CD4-positive, alpha-beta T cell (primary cell): ENCODE results near the gene S100B. TPM values are rescaled to one million over a fixed set of nuclear protein-coding genes. Genes with fewer than 3 reads are reported as not detected.

Source experiments
- ATAC-seq: fragments of 200-7000 bp; cut with Tn5 transposase; one replicate; pipeline ENCODE4 v1.10.0; 2022; ENCODE audit warnings: mild to moderate bottlenecking; ENCODE audit not compliant: poor library complexity
- CTCF ChIA-PET: fragments of 350-600 bp; sonication (Branson Sonifier 250); formaldehyde crosslinking; loops from one replicate; lab custom pipeline; 2021; ENCODE audit warnings: antibody characterized with exemption, inconsistent platforms; lab: Charles Lee
- POLR2A ChIA-PET: fragments of 350-600 bp; sonication (Branson Sonifier 250); formaldehyde crosslinking; loops from one replicate; lab custom pipeline; 2021; ENCODE audit warnings: antibody characterized with exemption, inconsistent platforms; lab: Charles Lee
- DNase-seq, 14 experiments: peaks; one replicate each; pipeline ENCODE4 v3.0.0-alpha.2; 2013 to 2020; ENCODE audit warnings: mixed read lengths in 2 of 14
- H3K27ac ChIP-seq, 2 donors: one replicate each; pipeline versions ENCODE4 v1.5.1 to v1.7.0; 2013; ENCODE audit warnings: low read length in 2 of 2, low read depth in 1 of 2, mild to moderate bottlenecking in 1 of 2
- H3K27me3 ChIP-seq, 2 experiments: 1 replicate in 1 of 2; 2 replicates in 1 of 2; pipeline versions ENCODE4 v1.6.1 to v1.7.0; 2013; ENCODE audit warnings: low read length in 2 of 2, control low read depth in 1 of 2, mild to moderate bottlenecking in 1 of 2, moderate library complexity in 1 of 2; ENCODE audit not compliant: insufficient read depth in 2 of 2, control insufficient read depth in 1 of 2
- H3K36me3 ChIP-seq: one replicate; pipeline ENCODE4 v1.6.1; 2013; ENCODE audit warnings: low read length, control low read depth; ENCODE audit not compliant: insufficient read depth
- H3K4me1 ChIP-seq: one replicate; pipeline ENCODE4 v1.6.1; 2013; ENCODE audit warnings: low read length, control low read depth; ENCODE audit not compliant: insufficient read depth
- H3K4me3 ChIP-seq: one replicate; pipeline ENCODE4 v1.5.1; 2013; ENCODE audit warnings: mild to moderate bottlenecking, low read length, moderate library complexity
- H3K9me3 ChIP-seq, 2 experiments: 1 replicate in 1 of 2; 2 replicates in 1 of 2; pipeline versions ENCODE4 v1.6.1 to v1.7.0; 2013; ENCODE audit warnings: low read length in 2 of 2, mild to moderate bottlenecking in 2 of 2, control low read depth in 1 of 2, moderate library complexity in 1 of 2; ENCODE audit not compliant: control insufficient read depth in 1 of 2, insufficient read depth in 1 of 2
- H3K27ac Mint-ChIP-seq: one replicate; pipeline ENCODE4 v1.8.0; 2020; ENCODE audit warnings: mixed read lengths
- H3K27me3 Mint-ChIP-seq: one replicate; pipeline ENCODE4 v1.8.0; 2021; ENCODE audit warnings: mixed read lengths
- H3K36me3 Mint-ChIP-seq: one replicate; pipeline ENCODE4 v1.8.0; 2021; ENCODE audit warnings: low read depth, mixed read lengths
- H3K4me1 Mint-ChIP-seq: one replicate; pipeline ENCODE4 v1.8.0; 2021; ENCODE audit warnings: low read depth, mixed read lengths
- H3K4me3 Mint-ChIP-seq: one replicate; pipeline ENCODE4 v1.8.0; 2020; ENCODE audit warnings: mild to moderate bottlenecking, mixed read lengths
- H3K9me3 Mint-ChIP-seq: one replicate; pipeline ENCODE4 v1.8.0; 2020; ENCODE audit warnings: mixed read lengths
- intact Hi-C, 2 experiments: fragments of 100-400 bp; cut with DNase I in 1 of 2; cut with micrococcal nuclease in 1 of 2; formaldehyde crosslinking; loops; one replicate each; pipeline versions ENCODE4 v1.15.1 to v1.9.0; 2023 to 2025; cut with DNase I, micrococcal nuclease
- total RNA-seq, 174 experiments: library from RNA in 2 of 174; stranded (reverse) in 2 of 174; gene quantifications; one replicate each; pipeline ENCODE4 v1.2.3 and lab custom pipeline; 2021 to 2026
- TF ChIP-seq, protein P1 (sequence below): fragments of 200-600 bp; IDR thresholded peaks from one replicate; pipeline ENCODE4 v1.8.0; 2022; ENCODE audit warnings: antibody characterized with exemption, mild to moderate bottlenecking

Gene S100B
- total RNA-seq, 2 experiments from 2014 or later, result 0.47 to 0.52 TPM

DNA sequence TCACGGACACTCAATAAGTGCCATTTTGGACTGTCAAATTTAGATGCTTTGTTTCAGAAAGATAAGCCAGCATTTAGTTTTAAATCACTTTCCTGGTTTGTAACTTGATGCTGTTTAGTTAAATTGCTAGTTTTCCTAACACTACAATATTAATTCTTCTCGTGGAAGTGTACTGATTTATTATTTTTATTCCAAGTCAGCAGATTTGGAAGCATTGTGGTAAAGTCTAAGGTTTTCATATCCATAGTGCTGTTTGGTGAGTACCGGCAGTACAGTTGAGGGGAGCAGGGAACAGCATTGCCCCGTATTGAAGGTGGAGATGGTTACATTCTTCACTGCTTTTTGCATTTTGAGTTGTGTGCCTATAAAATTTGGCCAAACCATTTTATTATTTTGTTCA, 36.3 kb downstream of the S100B start:
- CTCF ChIA-PET, result no interaction called here
- peaks cover 92% of the 10 kb centered on the region for H3K36me3 Mint-ChIP-seq
- intact Hi-C loops, result no loop called here

DNA sequence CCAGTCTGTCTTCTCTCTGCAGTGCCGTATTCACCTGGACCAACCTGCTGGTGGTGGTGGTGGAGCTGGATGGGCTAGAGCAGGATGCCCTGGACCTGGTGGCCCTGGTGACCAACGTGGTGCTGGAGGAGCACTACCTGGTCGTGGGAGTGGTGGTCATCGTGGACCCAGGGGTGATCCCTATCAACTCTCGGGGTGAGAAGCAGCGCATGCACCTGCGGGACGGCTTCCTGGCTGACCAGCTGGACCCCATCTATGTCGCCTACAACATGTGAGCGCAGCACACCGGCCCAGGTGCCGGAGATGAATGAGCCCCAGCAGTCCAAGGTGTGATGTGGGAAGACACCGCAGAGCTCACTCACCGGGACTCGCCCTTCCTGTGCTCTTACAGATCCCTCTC, 37.5 kb downstream of the S100B start:
- no peak for ATAC-seq
- ChIA-PET POLR2A (interaction anchor here (0.5 to 3.1 kb wide), 5 partner anchors 9 to 70 kb away, joined by 3 to 10 read pairs (median 5); no protein-coding TSS in a partner anchor), CTCF (no interaction called here)
- H3K4me1 Mint-ChIP-seq, result peaks cover 61% of the 10 kb centered on the region
- Histone ChIP-seq H3K4me1 (peaks cover 24% of the 10 kb centered on the region), H3K36me3 (peaks cover 76% of the 10 kb centered on the region), H3K4me3 (no peak overlapping the region), H3K27me3 (no peaks in the 10 kb centered on the region), H3K9me3 (no peaks in the 10 kb centered on the region), H3K27ac (no peak overlapping the region)
- H3K4me3 Mint-ChIP-seq, result no peak overlapping the region
- no peaks in the 10 kb centered on the region for H3K27me3 Mint-ChIP-seq
- H3K27ac Mint-ChIP-seq, result peak overlapping the region; percentile 76
- no peak for DNase-seq
- TF ChIP-seq, protein P1, sequence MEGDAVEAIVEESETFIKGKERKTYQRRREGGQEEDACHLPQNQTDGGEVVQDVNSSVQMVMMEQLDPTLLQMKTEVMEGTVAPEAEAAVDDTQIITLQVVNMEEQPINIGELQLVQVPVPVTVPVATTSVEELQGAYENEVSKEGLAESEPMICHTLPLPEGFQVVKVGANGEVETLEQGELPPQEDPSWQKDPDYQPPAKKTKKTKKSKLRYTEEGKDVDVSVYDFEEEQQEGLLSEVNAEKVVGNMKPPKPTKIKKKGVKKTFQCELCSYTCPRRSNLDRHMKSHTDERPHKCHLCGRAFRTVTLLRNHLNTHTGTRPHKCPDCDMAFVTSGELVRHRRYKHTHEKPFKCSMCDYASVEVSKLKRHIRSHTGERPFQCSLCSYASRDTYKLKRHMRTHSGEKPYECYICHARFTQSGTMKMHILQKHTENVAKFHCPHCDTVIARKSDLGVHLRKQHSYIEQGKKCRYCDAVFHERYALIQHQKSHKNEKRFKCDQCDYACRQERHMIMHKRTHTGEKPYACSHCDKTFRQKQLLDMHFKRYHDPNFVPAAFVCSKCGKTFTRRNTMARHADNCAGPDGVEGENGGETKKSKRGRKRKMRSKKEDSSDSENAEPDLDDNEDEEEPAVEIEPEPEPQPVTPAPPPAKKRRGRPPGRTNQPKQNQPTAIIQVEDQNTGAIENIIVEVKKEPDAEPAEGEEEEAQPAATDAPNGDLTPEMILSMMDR, result no peak
- H3K36me3 Mint-ChIP-seq, result peaks cover 94% of the 10 kb centered on the region
- H3K9me3 Mint-ChIP-seq, result peaks cover 2% of the 10 kb centered on the region
- intact Hi-C loops, result no loop called here

More for the DNA sequence above, 36.3 kb downstream of the S100B start:
- H3K27me3 ChIP-seq, result no peaks in the 10 kb centered on the region
- peak overlapping the region; percentile 76 for H3K27ac Mint-ChIP-seq
- peaks cover 0 to 9% of the 10 kb centered on the region in 2 experiments for H3K9me3 ChIP-seq
- H3K4me3 ChIP-seq, result no peak overlapping the region
- H3K4me3 Mint-ChIP-seq, result no peak overlapping the region
- peaks cover 12% of the 10 kb centered on the region for H3K4me1 ChIP-seq
- H3K27me3 Mint-ChIP-seq, result no peaks in the 10 kb centered on the region
- DNase-seq, result no peak
- peaks cover 6% of the 10 kb centered on the region for H3K9me3 Mint-ChIP-seq
- no peak overlapping the region for H3K27ac ChIP-seq
- peaks cover 72% of the 10 kb centered on the region for H3K36me3 ChIP-seq
- POLR2A ChIA-PET, result interaction anchor here (1.2 to 1.5 kb wide), 2 partner anchors 10 to 65 kb away, joined by 3 to 5 read pairs; no protein-coding TSS in a partner anchor
- TF ChIP-seq, protein P1, result no peak
- ATAC-seq, result no peak
- peaks cover 50% of the 10 kb centered on the region for H3K4me1 Mint-ChIP-seq

DNA sequence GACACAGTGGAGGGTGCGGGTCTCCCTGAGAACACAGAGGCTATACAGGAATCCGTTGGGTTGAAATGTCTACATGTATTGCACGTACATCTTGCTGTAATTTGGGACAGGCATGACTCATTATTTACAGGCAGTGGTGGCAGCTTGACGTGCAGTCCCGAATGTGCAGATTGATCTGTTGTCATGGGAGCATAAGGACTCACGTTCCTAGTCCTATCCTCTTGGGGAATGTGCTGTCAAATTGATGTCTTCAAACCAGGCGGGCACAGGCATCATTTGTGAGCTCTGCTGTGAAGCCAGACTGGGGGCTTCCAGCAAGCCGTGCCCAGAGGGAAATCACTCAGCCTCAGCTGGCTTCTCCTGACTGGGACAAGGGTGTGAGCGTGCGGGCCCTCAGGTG, 40.5 kb downstream of the S100B start:
- Histone ChIP-seq H3K36me3 (peaks cover 83% of the 10 kb centered on the region), H3K4me1 (peaks cover 53% of the 10 kb centered on the region), H3K4me3 (no peak overlapping the region), H3K27ac (peak overlapping the region in 1 of 2 donors; percentile 54), H3K27me3 (no peaks in the 10 kb centered on the region), H3K9me3 (no peaks in the 10 kb centered on the region)
- ChIA-PET CTCF (no interaction called here), POLR2A (interaction anchor here (1.0 kb wide), 1 partner anchor 71 kb away, joined by 3 read pairs; the partner anchor contains the start of gene PRMT2)
- H3K36me3 Mint-ChIP-seq, result peaks cover 99% of the 10 kb centered on the region
- peak in 1 of 14 experiments; percentile 3 for DNase-seq
- intact Hi-C loops, result loop anchor here in 1 of 2 experiments (5.0 kb wide), 1 partner anchor 42 kb away; no protein-coding TSS in a partner anchor
- no peaks in the 10 kb centered on the region for H3K27me3 Mint-ChIP-seq
- H3K27ac Mint-ChIP-seq, result peak overlapping the region; percentile 95
- TF ChIP-seq, protein P1, result no peak
- H3K4me1 Mint-ChIP-seq, result peaks cover 78% of the 10 kb centered on the region
- no peaks in the 10 kb centered on the region for H3K9me3 Mint-ChIP-seq
- no peak overlapping the region for H3K4me3 Mint-ChIP-seq
- ATAC-seq, result no peak
